K562 (cell line): ENCODE data around the gene NAP1L1.

ENCODE experiments used
- CAMTA2 ChIP-seq: fragments of 250-450 bp; sonication (Bioruptor Pico); conservative IDR thresholded peaks from 2 replicates; pipeline ENCODE4 v1.5.1; 2022
- EP300 ChIP-seq: IDR thresholded peaks from 2 replicates; pipeline ENCODE4 v1.6.1; 2012; ENCODE audit warnings: low read length, improper control_type of control experiment
- KAT2B ChIP-seq: IDR thresholded peaks from one replicate; pipeline ENCODE4 v1.6.1; 2012; ENCODE audit warnings: low read depth, mild to moderate bottlenecking, control low read depth, inconsistent platforms, low read length, moderate library complexity
- MXI1 ChIP-seq: IDR thresholded peaks from 2 replicates; pipeline ENCODE4 v1.6.1; 2011; ENCODE audit warnings: low read depth, mild to moderate bottlenecking, improper control_type of control experiment, low read length
- NR2C2 ChIP-seq, 2 experiments: fragments of 200-800 bp in 1 of 2; sonication (Bioruptor generic) in 1 of 2; sonication (generic) in 1 of 2; formaldehyde crosslinking in 1 of 2; IDR thresholded peaks; 2 replicates each; pipeline versions ENCODE4 v1.6.1 to v1.8.0; 2016 to 2022; ENCODE audit warnings: mild to moderate bottlenecking in 1 of 2, missing compliant biosample characterization in 1 of 2, missing genetic modification characterization in 1 of 2, missing genetic modification reagents in 1 of 2
- POLR2A ChIP-seq: fragments of 450-650 bp; conservative IDR thresholded peaks from 2 replicates; pipeline ENCODE4 v1.6.1; 2016
- RCOR1 ChIP-seq, 2 experiments: IDR thresholded peaks; 2 replicates each; pipeline ENCODE4 v1.6.1; 2012; ENCODE audit warnings: low read depth in 2 of 2, low read length in 2 of 2, borderline replicate concordance in 1 of 2, improper control_type of control experiment in 1 of 2
- REST ChIP-seq, 2 experiments: fragments of 450-650 bp; formaldehyde crosslinking in 1 of 2; IDR thresholded peaks; 2 replicates each; pipeline versions ENCODE4 v1.4.0 to v1.6.1; 2014 to 2020; ENCODE audit warnings: mild to moderate bottlenecking in 2 of 2, borderline replicate concordance in 1 of 2, low read depth in 1 of 2
- TCF7 ChIP-seq: sonication (generic); IDR thresholded peaks from 2 replicates; pipeline ENCODE4 v1.6.1; 2016; ENCODE audit warnings: antibody characterized with exemption, borderline replicate concordance

- no peak for TF ChIP-seq TCF7
- TF ChIP-seq KAT2B = no peak
- TF ChIP-seq CAMTA2 (CRISPR knock-in tag) = no peak
- TF ChIP-seq REST (IDR thresholded peaks at IDR 0.05; ENCODE audit: borderline replicate concordance) = no peak
- no peak for TF ChIP-seq REST (CRISPR knock-in tag; IDR thresholded peaks at IDR 0.05; ENCODE audit: low read depth)
- TF ChIP-seq RCOR1 (IDR thresholded peaks at IDR 0.05; ENCODE audit: borderline replicate concordance in 1 of 2, low read depth in 2 of 2, low read length in 2 of 2) = no peak
- no peak for TF ChIP-seq EP300
- no peak for TF ChIP-seq POLR2A
- no peak for TF ChIP-seq MXI1
- TF ChIP-seq NR2C2 (CRISPR knock-in tag; IDR thresholded peaks at IDR 0.05) = no peak
- TF ChIP-seq NR2C2 (tag; IDR thresholded peaks at IDR 0.05) = no peak
These were observed 39.1 kb upstream of the NAP1L1 start for GRCh38 chr12:76123259-76124212.
